NCI-H2107 (cell line): ENCODE data around the gene FIGNL1.

Source experiments
- DNase-seq: peaks from one replicate; lab custom pipeline; 2025; lab: John Stamatoyannopoulos, UW

FIGNL1 gene

GRCh38 chr7:50397320-50397970 is 52.7 kb downstream of the FIGNL1 start:
- no peak for DNase-seq

- no peak for DNase-seq
Observed at GRCh38 chr7:50396856-50397255, 53.3 kb downstream of the FIGNL1 start.

- DNase-seq = no peak
Observed at GRCh38 chr7:50394315-50394714, 55.8 kb downstream of the FIGNL1 start.
